Upper lobe of left lung (tissue), 4 donors: ENCODE measurements around the gene IQGAP1.

Source experiments
- POLR2A ChIP-seq, 4 donors: fragments of 450-650 bp; IDR thresholded peaks; one replicate each; pipeline ENCODE4 v1.5.1; 2016 to 2017; ENCODE audit warnings: antibody characterized with exemption in 4 of 4, mild to moderate bottlenecking in 2 of 4
- TF ChIP-seq, protein P1 (sequence below), 6 experiments: fragments of 450-650 bp in 4 of 6; fragments of 200-600 bp in 2 of 6; sonication (generic) in 2 of 6; IDR thresholded peaks; one replicate each; pipeline ENCODE4 v1.5.1; 2016 to 2019; ENCODE audit warnings: antibody characterized with exemption in 6 of 6

DNA sequence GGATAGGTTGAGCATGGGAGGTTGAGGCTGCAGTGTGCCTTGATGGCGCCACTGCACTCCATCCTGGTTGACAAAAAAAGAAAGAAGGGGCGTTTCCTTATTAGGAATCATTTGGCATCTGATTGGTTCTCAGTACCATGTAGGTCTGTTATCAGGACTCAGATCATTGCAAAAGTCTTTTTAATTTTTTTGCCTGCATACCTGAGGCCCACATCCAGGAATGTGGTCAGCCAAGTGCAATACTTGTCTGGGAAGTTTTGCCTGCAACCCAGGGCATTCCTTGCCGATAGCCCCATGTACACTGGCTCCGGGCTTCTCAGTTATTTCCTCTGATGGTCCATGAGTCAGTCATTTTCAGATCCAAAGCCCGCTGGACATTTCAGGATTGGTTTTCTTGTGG, 91.6 kb downstream of the IQGAP1 start:
- TF ChIP-seq, protein P1, sequence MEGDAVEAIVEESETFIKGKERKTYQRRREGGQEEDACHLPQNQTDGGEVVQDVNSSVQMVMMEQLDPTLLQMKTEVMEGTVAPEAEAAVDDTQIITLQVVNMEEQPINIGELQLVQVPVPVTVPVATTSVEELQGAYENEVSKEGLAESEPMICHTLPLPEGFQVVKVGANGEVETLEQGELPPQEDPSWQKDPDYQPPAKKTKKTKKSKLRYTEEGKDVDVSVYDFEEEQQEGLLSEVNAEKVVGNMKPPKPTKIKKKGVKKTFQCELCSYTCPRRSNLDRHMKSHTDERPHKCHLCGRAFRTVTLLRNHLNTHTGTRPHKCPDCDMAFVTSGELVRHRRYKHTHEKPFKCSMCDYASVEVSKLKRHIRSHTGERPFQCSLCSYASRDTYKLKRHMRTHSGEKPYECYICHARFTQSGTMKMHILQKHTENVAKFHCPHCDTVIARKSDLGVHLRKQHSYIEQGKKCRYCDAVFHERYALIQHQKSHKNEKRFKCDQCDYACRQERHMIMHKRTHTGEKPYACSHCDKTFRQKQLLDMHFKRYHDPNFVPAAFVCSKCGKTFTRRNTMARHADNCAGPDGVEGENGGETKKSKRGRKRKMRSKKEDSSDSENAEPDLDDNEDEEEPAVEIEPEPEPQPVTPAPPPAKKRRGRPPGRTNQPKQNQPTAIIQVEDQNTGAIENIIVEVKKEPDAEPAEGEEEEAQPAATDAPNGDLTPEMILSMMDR (IDR thresholded peaks at IDR 0.05): no peak
- no peak for TF ChIP-seq POLR2A (IDR thresholded peaks at IDR 0.05)
